Measurements from ENCODE around the gene SMS. TPM values are rescaled to one million over a fixed set of nuclear protein-coding genes. Genes with fewer than 3 reads are reported as not detected.
A peak's percentile ranks its signal among the peaks of the same experiment; 100 is the strongest.
"Not testable (repeated sequence)": the region's sequence is repeated elsewhere in the genome, so short reads cannot be mapped to it uniquely, and the experiment has no call there.

SMS gene
- total RNA-seq, 4 donors from 2014 or later = 6.4 to 84.3 (median 37.8) TPM

GRCh38 chrX:21948897-21949578 lies 8.5 kb downstream of the SMS start:
- Histone ChIP-seq H3K27ac (no peak overlapping the region), H3K4me1 (no peaks in the 10 kb centered on the region), H3K36me3 (no peaks in the 10 kb centered on the region), H3K4me3 (no peak overlapping the region), H3K9me3 (no peaks in the 10 kb centered on the region), H3K27me3 (no peaks in the 10 kb centered on the region)
- DNase-seq = no peak
- TF ChIP-seq POLR2A (IDR thresholded peaks at IDR 0.05) (no peak), CTCF (IDR thresholded peaks at IDR 0.05) (no peak)
- intact Hi-C loops (cut with DNase I; ENCODE audit: low total_unique reads) = no loop called here

GRCh38 chrX:21949689-21950088 lies 9.2 kb downstream of the SMS start:
- intact Hi-C loops (cut with DNase I; ENCODE audit: low total_unique reads) = no loop called here

GRCh38 chrX:21950557-21950956 lies 10.0 kb downstream of the SMS start:
- intact Hi-C loops (cut with DNase I; ENCODE audit: low total_unique reads); H3K27me3 ChIP-seq; DNase-seq; H3K9me3 ChIP-seq; H3K27ac ChIP-seq; H3K36me3 ChIP-seq; H3K4me1 ChIP-seq; H3K4me3 ChIP-seq: not testable (repeated sequence)

More at GRCh38 chrX:21949689-21950088, 9.2 kb downstream of the SMS start:
- H3K27ac ChIP-seq = no peak overlapping the region
- no peaks in the 10 kb centered on the region for H3K9me3 ChIP-seq
- no peak overlapping the region for H3K4me3 ChIP-seq
- no peak for DNase-seq
- H3K27me3 ChIP-seq = no peaks in the 10 kb centered on the region
- no peaks in the 10 kb centered on the region for H3K4me1 ChIP-seq
- TF ChIP-seq CTCF (IDR thresholded peaks at IDR 0.05) (no peak), POLR2A (IDR thresholded peaks at IDR 0.05) (no peak)
- H3K36me3 ChIP-seq = no peaks in the 10 kb centered on the region

- peak overlapping the region in 1 of 2 donors; percentile 51 for H3K27ac ChIP-seq
- intact Hi-C loops (cut with DNase I; ENCODE audit: low total_unique reads) = no loop called here
These were observed 12.1 kb downstream of the SMS start for GRCh38 chrX:21952624-21953023.

GRCh38 chrX:21953195-21953830 lies 12.8 kb downstream of the SMS start:
- H3K4me3 ChIP-seq; intact Hi-C loops (cut with DNase I; ENCODE audit: low total_unique reads); H3K4me1 ChIP-seq; H3K9me3 ChIP-seq; H3K36me3 ChIP-seq; DNase-seq; H3K27me3 ChIP-seq: not testable (repeated sequence)
- H3K27ac ChIP-seq = peak overlapping the region in 1 of 2 donors; percentile 51

More at GRCh38 chrX:21952624-21953023, 12.1 kb downstream of the SMS start:
- Histone ChIP-seq H3K4me1 (no peaks in the 10 kb centered on the region), H3K36me3 (no peaks in the 10 kb centered on the region), H3K9me3 (no peaks in the 10 kb centered on the region), H3K27me3 (no peaks in the 10 kb centered on the region), H3K4me3 (no peak overlapping the region)
- TF ChIP-seq POLR2A (IDR thresholded peaks at IDR 0.05) (no peak), CTCF (IDR thresholded peaks at IDR 0.05) (no peak)
- DNase-seq = no peak

- Histone ChIP-seq H3K36me3 (no peaks in the 10 kb centered on the region), H3K4me3 (no peak overlapping the region), H3K4me1 (no peaks in the 10 kb centered on the region), H3K27me3 (no peaks in the 10 kb centered on the region), H3K27ac (peak overlapping the region; percentile 37 to 39), H3K9me3 (no peaks in the 10 kb centered on the region)
- no peak for TF ChIP-seq CTCF (IDR thresholded peaks at IDR 0.05)
- no peak for TF ChIP-seq POLR2A (IDR thresholded peaks at IDR 0.05)
- intact Hi-C loops (cut with DNase I; ENCODE audit: low total_unique reads) = no loop called here
- no peak for DNase-seq
These were observed 15.1 kb downstream of the SMS start for GRCh38 chrX:21955403-21956189.

Data from uterus (tissue), 4 donors.